Neural progenitor cell (in vitro differentiated cells): Measurements from ENCODE around the gene WDR75. TPM values are rescaled to one million over a fixed set of nuclear protein-coding genes. Genes with fewer than 3 reads are reported as not detected.

Experiments
- DNase-seq: peaks from one replicate; pipeline ENCODE4 v3.0.0-alpha.2; 2016; ENCODE audit warnings: low spot score
- H2AFZ ChIP-seq: fragments of 200-600 bp; sonication (generic); replicated peaks from 2 replicates; pipeline ENCODE4 v1.6.1; 2016; ENCODE audit warnings: antibody characterized with exemption
- H3F3A ChIP-seq: fragments of 200-600 bp; sonication (generic); 2 replicates; pipeline ENCODE4 v1.6.1; 2016; ENCODE audit warnings: antibody characterized with exemption, low read depth
- H3K27ac ChIP-seq: fragments of 200-600 bp; sonication (generic); 2 replicates; pipeline ENCODE4 v1.5.1; 2016; ENCODE audit warnings: mild to moderate bottlenecking
- H3K27me3 ChIP-seq: fragments of 200-600 bp; sonication (generic); 2 replicates; pipeline ENCODE4 v1.6.1; 2016; ENCODE audit warnings: mild to moderate bottlenecking, moderate library complexity
- H3K36me3 ChIP-seq: fragments of 200-600 bp; sonication (generic); 2 replicates; pipeline ENCODE4 v1.5.1; 2016
- H3K4me1 ChIP-seq: fragments of 200-600 bp; sonication (generic); 2 replicates; pipeline ENCODE4 v1.6.1; 2016; ENCODE audit warnings: mixed run types
- H3K4me2 ChIP-seq: fragments of 200-600 bp; sonication (generic); 2 replicates; pipeline ENCODE4 v1.6.1; 2016
- H3K4me3 ChIP-seq: fragments of 200-600 bp; sonication (generic); 2 replicates; pipeline ENCODE4 v1.5.1; 2016
- H3K79me2 ChIP-seq: fragments of 200-600 bp; sonication (generic); 2 replicates; pipeline ENCODE4 v1.6.1; 2016; ENCODE audit warnings: low read depth
- H3K9ac ChIP-seq: fragments of 200-600 bp; sonication (generic); 2 replicates; pipeline ENCODE4 v1.6.1; 2016
- H3K9me3 ChIP-seq: fragments of 200-600 bp; sonication (generic); 2 replicates; pipeline ENCODE4 v1.5.1; 2016; ENCODE audit warnings: low read depth
- H4K20me1 ChIP-seq: fragments of 200-600 bp; sonication (generic); 2 replicates; pipeline ENCODE4 v1.6.1; 2016; ENCODE audit warnings: low read depth
- H3K27ac Mint-ChIP-seq: 3 replicates; pipeline ENCODE4 v1.8.0; 2021; ENCODE audit warnings: mixed read lengths
- H3K27me3 Mint-ChIP-seq: 2 replicates; pipeline ENCODE4 v1.8.0; 2022; ENCODE audit warnings: low read depth, mild to moderate bottlenecking, inconsistent platforms, moderate library complexity, mixed read lengths; ENCODE audit not compliant: insufficient read depth
- H3K36me3 Mint-ChIP-seq: 3 replicates; pipeline ENCODE4 v1.8.0; 2021; ENCODE audit warnings: mixed read lengths
- H3K4me1 Mint-ChIP-seq: 3 replicates; pipeline ENCODE4 v1.8.0; 2021; ENCODE audit warnings: mixed read lengths
- H3K4me3 Mint-ChIP-seq: 3 replicates; pipeline ENCODE4 v1.8.0; 2021; ENCODE audit warnings: mild to moderate bottlenecking, moderate library complexity, mixed read lengths
- H3K9me3 Mint-ChIP-seq: 3 replicates; pipeline ENCODE4 v1.8.0; 2020; ENCODE audit warnings: mixed read lengths
- EZH2 ChIP-seq: fragments of 200-600 bp; sonication (generic); IDR thresholded peaks from 2 replicates; pipeline ENCODE4 v1.6.1; 2017; ENCODE audit warnings: antibody characterized with exemption, mild to moderate bottlenecking, moderate library complexity
- EZH2phosphoT487 ChIP-seq: fragments of 200-600 bp; sonication (generic); IDR thresholded peaks from 2 replicates; pipeline ENCODE4 v1.6.1; 2017; ENCODE audit warnings: antibody characterized with exemption
- total RNA-seq: library from RNA; depleted of rRNA; stranded (reverse); fragments of >200 nt; gene quantifications from 2 replicates; pipeline ENCODE4 v1.2.3, GENCODE V29; 2015; ENCODE audit warnings: low replicate concordance
- TF ChIP-seq, protein P1 (sequence below): fragments of 200-600 bp; sonication (generic); IDR thresholded peaks from 2 replicates; pipeline ENCODE4 v1.5.1; 2017; ENCODE audit warnings: antibody characterized with exemption, mild to moderate bottlenecking

The WDR75 gene
- total RNA-seq, 1 donor from 2014 or later, result 121 TPM

GRCh38 chr2:189408294-189408693, 33.0 kb upstream of the WDR75 start:
- no peak overlapping the region for H2AFZ ChIP-seq
- no peaks in the 10 kb centered on the region for H4K20me1 ChIP-seq
- H3K4me1 Mint-ChIP-seq, result peaks cover 7% of the 10 kb centered on the region
- no peaks in the 10 kb centered on the region for H3K27me3 ChIP-seq
- no peaks in the 10 kb centered on the region for H3K4me1 ChIP-seq
- no peak for TF ChIP-seq EZH2
- TF ChIP-seq, protein P1, sequence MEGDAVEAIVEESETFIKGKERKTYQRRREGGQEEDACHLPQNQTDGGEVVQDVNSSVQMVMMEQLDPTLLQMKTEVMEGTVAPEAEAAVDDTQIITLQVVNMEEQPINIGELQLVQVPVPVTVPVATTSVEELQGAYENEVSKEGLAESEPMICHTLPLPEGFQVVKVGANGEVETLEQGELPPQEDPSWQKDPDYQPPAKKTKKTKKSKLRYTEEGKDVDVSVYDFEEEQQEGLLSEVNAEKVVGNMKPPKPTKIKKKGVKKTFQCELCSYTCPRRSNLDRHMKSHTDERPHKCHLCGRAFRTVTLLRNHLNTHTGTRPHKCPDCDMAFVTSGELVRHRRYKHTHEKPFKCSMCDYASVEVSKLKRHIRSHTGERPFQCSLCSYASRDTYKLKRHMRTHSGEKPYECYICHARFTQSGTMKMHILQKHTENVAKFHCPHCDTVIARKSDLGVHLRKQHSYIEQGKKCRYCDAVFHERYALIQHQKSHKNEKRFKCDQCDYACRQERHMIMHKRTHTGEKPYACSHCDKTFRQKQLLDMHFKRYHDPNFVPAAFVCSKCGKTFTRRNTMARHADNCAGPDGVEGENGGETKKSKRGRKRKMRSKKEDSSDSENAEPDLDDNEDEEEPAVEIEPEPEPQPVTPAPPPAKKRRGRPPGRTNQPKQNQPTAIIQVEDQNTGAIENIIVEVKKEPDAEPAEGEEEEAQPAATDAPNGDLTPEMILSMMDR, result no peak
- TF ChIP-seq EZH2phosphoT487, result no peak
- no peaks in the 10 kb centered on the region for H3F3A ChIP-seq
- peaks cover 2% of the 10 kb centered on the region for H3K9me3 Mint-ChIP-seq
- no peak for DNase-seq
- no peaks in the 10 kb centered on the region for H3K79me2 ChIP-seq
- H3K9ac ChIP-seq, result no peak overlapping the region
- no peaks in the 10 kb centered on the region for H3K9me3 ChIP-seq
- H3K27ac ChIP-seq, result no peak overlapping the region
- no peak overlapping the region for H3K27ac Mint-ChIP-seq
- H3K4me3 ChIP-seq, result no peak overlapping the region
- no peak overlapping the region for H3K4me3 Mint-ChIP-seq
- H3K4me2 ChIP-seq, result no peak overlapping the region
- no peaks in the 10 kb centered on the region for H3K36me3 ChIP-seq
- peaks cover 2% of the 10 kb centered on the region for H3K27me3 Mint-ChIP-seq
- H3K36me3 Mint-ChIP-seq, result no peaks in the 10 kb centered on the region

DNA sequence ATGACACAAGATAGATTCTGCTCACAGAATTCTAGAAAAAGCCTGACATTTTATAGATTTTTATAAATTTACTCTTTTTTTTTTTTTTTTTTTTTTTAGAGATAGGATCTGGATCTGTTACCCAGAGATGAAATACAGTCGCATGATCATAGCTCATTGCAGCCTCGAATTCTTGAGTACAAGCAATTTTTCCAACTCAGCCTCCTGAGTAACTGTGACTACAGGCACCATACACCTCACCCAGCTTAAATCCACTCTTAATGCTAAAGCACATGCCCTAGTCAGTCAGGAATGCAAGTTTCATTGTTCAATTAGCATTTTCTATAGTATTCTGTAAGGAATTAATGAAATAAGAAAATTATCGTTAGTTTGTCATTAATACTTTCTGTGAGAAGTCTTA, 32.1 kb upstream of the WDR75 start:
- H3K27me3 Mint-ChIP-seq, result peaks cover 2% of the 10 kb centered on the region
- H3K36me3 ChIP-seq, result no peaks in the 10 kb centered on the region
- no peak overlapping the region for H3K4me3 Mint-ChIP-seq
- H3K9ac ChIP-seq, result no peak overlapping the region
- H3K4me1 Mint-ChIP-seq, result peaks cover 7% of the 10 kb centered on the region
- H3K4me3 ChIP-seq, result no peak overlapping the region
- H3K4me2 ChIP-seq, result no peak overlapping the region
- H3K4me1 ChIP-seq, result no peaks in the 10 kb centered on the region
- no peak overlapping the region for H3K27ac ChIP-seq
- no peak overlapping the region for H3K27ac Mint-ChIP-seq
- H3K79me2 ChIP-seq, result no peaks in the 10 kb centered on the region
- H4K20me1 ChIP-seq, result no peaks in the 10 kb centered on the region
- no peaks in the 10 kb centered on the region for H3K36me3 Mint-ChIP-seq
- no peaks in the 10 kb centered on the region for H3K9me3 ChIP-seq
- peaks cover 2% of the 10 kb centered on the region for H3K9me3 Mint-ChIP-seq
- no peak for DNase-seq
- H3F3A ChIP-seq, result no peaks in the 10 kb centered on the region
- TF ChIP-seq EZH2 (no peak), EZH2phosphoT487 (no peak)
- TF ChIP-seq, protein P1, result no peak
- H2AFZ ChIP-seq, result no peak overlapping the region
- no peaks in the 10 kb centered on the region for H3K27me3 ChIP-seq

- Histone ChIP-seq H2AFZ (no peak overlapping the region), H3K4me1 (no peaks in the 10 kb centered on the region)
- H3K27ac Mint-ChIP-seq, result no peak overlapping the region
Measured at GRCh38 chr2:189409647-189410046, 31.6 kb upstream of the WDR75 start.

More at GRCh38 chr2:189409647-189410046, 31.6 kb upstream of the WDR75 start:
- Mint-ChIP-seq H3K9me3 (no peaks in the 10 kb centered on the region), H3K4me1 (peaks cover 7% of the 10 kb centered on the region), H3K27me3 (no peaks in the 10 kb centered on the region), H3K4me3 (no peak overlapping the region), H3K36me3 (no peaks in the 10 kb centered on the region)
- Histone ChIP-seq H3K27ac (no peak overlapping the region), H3K36me3 (no peaks in the 10 kb centered on the region), H3K9me3 (no peaks in the 10 kb centered on the region), H3K27me3 (no peaks in the 10 kb centered on the region), H3K79me2 (no peaks in the 10 kb centered on the region), H3K4me2 (no peak overlapping the region), H3K9ac (no peak overlapping the region), H3K4me3 (no peak overlapping the region), H3F3A (no peaks in the 10 kb centered on the region), H4K20me1 (no peaks in the 10 kb centered on the region)
- no peak for DNase-seq
- TF ChIP-seq EZH2phosphoT487, result no peak
- TF ChIP-seq, protein P1, result no peak
- TF ChIP-seq EZH2, result no peak
